Prostate gland (tissue), 2 donors: ENCODE data around the gene DUOX2. TPM values are rescaled to one million over a fixed set of nuclear protein-coding genes. Genes with fewer than 3 reads are reported as not detected.
A peak's percentile ranks its signal among the peaks of the same experiment; 100 is the strongest.

Experiments used
- DNase-seq: peaks from one replicate; pipeline ENCODE4 v3.0.0-alpha.2; 2019; ENCODE audit warnings: low spot score
- H3K27ac ChIP-seq, 2 donors: fragments of 200-600 bp; sonication (generic); 2 replicates each; pipeline ENCODE4 v1.5.1; 2017 to 2019
- H3K27me3 ChIP-seq: fragments of 200-600 bp; sonication (generic); replicated peaks from 2 replicates; pipeline ENCODE4 v1.5.1; 2019; ENCODE audit not compliant: insufficient read depth
- H3K36me3 ChIP-seq, 2 donors: fragments of 200-600 bp; sonication (generic); 1 replicate in 1 of 2; 2 replicates in 1 of 2; pipeline versions ENCODE4 v1.5.1 to v1.8.1; 2017 to 2019
- H3K4me1 ChIP-seq: fragments of 200-600 bp; sonication (generic); replicated peaks from 2 replicates; pipeline ENCODE4 v1.5.1; 2019
- H3K4me3 ChIP-seq, 2 donors: fragments of 200-600 bp; sonication (generic); 2 replicates each; pipeline ENCODE4 v1.5.1; 2017 to 2019
- H3K9me3 ChIP-seq: fragments of 200-600 bp; sonication (generic); 2 replicates; pipeline ENCODE4 v1.5.1; 2017
- POLR2A ChIP-seq: fragments of 450-650 bp; IDR thresholded peaks from one replicate; pipeline ENCODE4 v1.6.1; 2016; ENCODE audit warnings: antibody characterized with exemption, mild to moderate bottlenecking
- POLR2AphosphoS5 ChIP-seq: sonication (generic); formaldehyde crosslinking; IDR thresholded peaks from one replicate; pipeline ENCODE4 v1.6.1; 2017; ENCODE audit warnings: antibody characterized with exemption
- WGBS: methylation state at CpG from one replicate; pipeline ENCODE4 v1.1.5; 2018; 5-methylcytosine and 5-hydroxymethylcytosine counted together
- intact Hi-C: fragments of 100-400 bp; cut with DNase I; formaldehyde crosslinking; loops from one replicate; pipeline ENCODE4 v1.14.2; 2022
- total RNA-seq, 2 donors: library from RNA; depleted of rRNA; stranded (reverse); fragments of >200 nt; gene quantifications; one replicate each; pipeline ENCODE4 v1.1.0, GENCODE V29; 2016
- TF ChIP-seq, protein P1 (sequence below), 4 experiments: fragments of 200-600 bp in 2 of 4; fragments of 450-650 bp in 2 of 4; sonication (generic) in 2 of 4; IDR thresholded peaks; 1 replicate in 3 of 4; 2 replicates in 1 of 4; pipeline ENCODE4 v1.5.1; 2016 to 2019; ENCODE audit warnings: antibody characterized with exemption in 4 of 4, mild to moderate bottlenecking in 2 of 4, moderate library complexity in 2 of 4

DUOX2 gene
- total RNA-seq, 2 donors from 2014 or later = 2.3 to 2.5 TPM

DNA sequence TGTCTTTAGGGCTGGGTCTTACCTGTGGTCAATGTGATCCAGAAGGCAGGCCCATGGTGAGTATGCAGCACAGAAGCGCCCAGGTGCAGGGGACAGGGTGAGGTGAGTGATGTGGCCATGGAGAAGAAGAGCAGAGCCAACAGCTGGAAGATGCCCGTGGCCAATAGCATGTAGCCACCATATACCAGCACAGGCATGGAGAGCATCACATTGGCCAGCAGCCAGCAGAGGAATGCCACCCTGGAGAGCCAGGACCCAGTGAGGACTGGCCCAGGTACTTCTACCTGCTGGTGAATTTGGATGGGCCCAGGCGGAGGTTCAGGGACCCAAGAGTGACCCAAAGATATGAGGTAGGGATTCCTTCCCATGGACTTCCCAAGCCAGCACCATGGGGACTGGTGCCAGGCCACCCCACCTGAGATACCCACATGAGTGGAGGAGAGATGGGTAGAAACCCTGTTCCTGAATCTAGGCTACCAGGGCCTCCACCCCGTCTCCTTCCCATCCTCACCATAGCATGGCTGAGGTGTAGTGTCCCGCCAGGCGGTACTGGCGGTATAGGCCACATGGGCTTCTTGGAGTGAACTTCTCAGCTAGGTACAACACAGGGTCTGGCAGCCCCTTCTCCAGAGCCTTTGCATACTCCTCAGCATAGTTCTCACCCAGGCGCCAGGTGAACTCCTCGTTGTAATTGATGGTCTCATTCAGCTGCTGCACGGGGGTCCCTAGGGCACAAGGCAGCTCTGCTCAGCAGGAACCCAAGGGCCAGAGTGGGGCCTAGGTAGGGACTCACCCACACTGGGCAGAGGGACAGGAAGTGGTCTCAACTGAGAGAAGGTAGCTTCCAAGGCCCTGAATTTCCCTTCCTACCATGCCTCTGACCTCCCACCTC, 6.4 kb upstream of the DUOX2 start:
- intact Hi-C loops = no loop called here
- no peak overlapping the region for H3K27ac ChIP-seq
- no peak overlapping the region for H3K4me3 ChIP-seq
- no peaks in the 10 kb centered on the region for H3K9me3 ChIP-seq
- 94% methylated on average over 10 of the region's 10 CpGs for WGBS
- H3K36me3 ChIP-seq = no peaks in the 10 kb centered on the region
- peaks cover 8% of the 10 kb centered on the region for H3K27me3 ChIP-seq
- no peak for TF ChIP-seq POLR2A
- no peak for TF ChIP-seq POLR2AphosphoS5
- TF ChIP-seq, protein P1, sequence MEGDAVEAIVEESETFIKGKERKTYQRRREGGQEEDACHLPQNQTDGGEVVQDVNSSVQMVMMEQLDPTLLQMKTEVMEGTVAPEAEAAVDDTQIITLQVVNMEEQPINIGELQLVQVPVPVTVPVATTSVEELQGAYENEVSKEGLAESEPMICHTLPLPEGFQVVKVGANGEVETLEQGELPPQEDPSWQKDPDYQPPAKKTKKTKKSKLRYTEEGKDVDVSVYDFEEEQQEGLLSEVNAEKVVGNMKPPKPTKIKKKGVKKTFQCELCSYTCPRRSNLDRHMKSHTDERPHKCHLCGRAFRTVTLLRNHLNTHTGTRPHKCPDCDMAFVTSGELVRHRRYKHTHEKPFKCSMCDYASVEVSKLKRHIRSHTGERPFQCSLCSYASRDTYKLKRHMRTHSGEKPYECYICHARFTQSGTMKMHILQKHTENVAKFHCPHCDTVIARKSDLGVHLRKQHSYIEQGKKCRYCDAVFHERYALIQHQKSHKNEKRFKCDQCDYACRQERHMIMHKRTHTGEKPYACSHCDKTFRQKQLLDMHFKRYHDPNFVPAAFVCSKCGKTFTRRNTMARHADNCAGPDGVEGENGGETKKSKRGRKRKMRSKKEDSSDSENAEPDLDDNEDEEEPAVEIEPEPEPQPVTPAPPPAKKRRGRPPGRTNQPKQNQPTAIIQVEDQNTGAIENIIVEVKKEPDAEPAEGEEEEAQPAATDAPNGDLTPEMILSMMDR (IDR thresholded peaks at IDR 0.05) = no peak
- H3K4me1 ChIP-seq = no peaks in the 10 kb centered on the region
- no peak for DNase-seq

DNA sequence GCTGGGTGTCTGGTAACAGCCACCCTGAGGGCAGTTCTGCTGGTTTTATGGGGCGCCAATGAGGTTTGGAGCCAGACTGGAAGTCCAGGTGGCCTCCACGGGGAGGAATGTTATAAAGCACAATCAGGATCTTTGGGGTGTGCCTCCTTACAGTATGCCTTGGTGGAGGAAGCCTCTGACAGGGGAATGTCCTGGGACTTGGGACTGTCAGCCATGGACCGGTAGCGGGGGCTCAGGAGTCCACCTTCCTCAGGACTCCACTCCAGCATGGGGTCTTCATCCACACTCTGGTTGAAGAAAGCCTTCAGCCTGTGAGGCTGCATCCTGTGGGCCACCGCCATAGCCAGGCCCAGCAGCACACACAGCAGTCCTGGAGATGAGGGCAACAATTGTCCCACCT, 5.0 kb upstream of the DUOX2 start:
- intact Hi-C loops = no loop called here
- TF ChIP-seq, protein P1 (IDR thresholded peaks at IDR 0.05) = no peak
- TF ChIP-seq POLR2AphosphoS5 = no peak
- TF ChIP-seq POLR2A = no peak
- Histone ChIP-seq H3K9me3 (no peaks in the 10 kb centered on the region), H3K36me3 (no peaks in the 10 kb centered on the region), H3K27me3 (peaks cover 19% of the 10 kb centered on the region), H3K27ac (no peak overlapping the region), H3K4me3 (no peak overlapping the region), H3K4me1 (no peaks in the 10 kb centered on the region)
- 80% methylated on average over 4 of the region's 5 CpGs for WGBS
- no peak for DNase-seq

DNA sequence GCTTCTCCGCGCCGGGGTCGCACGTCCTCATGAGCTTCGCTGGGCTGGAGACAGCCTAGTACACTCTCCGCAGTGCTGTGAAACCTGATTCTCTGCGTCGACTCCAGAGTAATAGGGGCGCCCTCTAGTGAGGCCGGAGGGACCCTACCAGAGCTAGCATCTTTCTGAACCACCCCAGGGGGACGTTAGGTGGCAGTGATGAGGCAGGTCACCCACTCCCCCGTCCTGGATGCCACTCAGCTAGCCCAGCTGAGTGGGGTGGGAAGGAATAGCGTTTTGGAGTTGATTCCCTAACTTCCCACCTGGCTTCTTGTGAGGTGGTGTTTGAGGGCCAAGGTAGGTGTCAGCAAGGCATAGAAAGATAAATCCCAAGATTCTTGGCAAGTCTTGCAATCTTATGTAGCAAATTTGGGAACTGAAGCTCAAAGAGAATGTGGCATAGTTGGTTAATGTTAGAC, 4.2 kb upstream of the DUOX2 start:
- intact Hi-C loops = no loop called here
- TF ChIP-seq POLR2A = no peak
- TF ChIP-seq POLR2AphosphoS5 = peak; percentile 75
- TF ChIP-seq, protein P1 (IDR thresholded peaks at IDR 0.05) = peak; percentile 79 to 98 (median 92)
- WGBS = under 1% methylated on average over 14 of the region's 14 CpGs
- DNase-seq = peak; percentile 89
- peaks cover under 1% of the 10 kb centered on the region for H3K4me1 ChIP-seq
- peaks cover 24% of the 10 kb centered on the region for H3K27me3 ChIP-seq
- H3K9me3 ChIP-seq = no peaks in the 10 kb centered on the region
- H3K4me3 ChIP-seq = no peak overlapping the region
- H3K36me3 ChIP-seq = no peaks in the 10 kb centered on the region
- no peak overlapping the region for H3K27ac ChIP-seq

DNA sequence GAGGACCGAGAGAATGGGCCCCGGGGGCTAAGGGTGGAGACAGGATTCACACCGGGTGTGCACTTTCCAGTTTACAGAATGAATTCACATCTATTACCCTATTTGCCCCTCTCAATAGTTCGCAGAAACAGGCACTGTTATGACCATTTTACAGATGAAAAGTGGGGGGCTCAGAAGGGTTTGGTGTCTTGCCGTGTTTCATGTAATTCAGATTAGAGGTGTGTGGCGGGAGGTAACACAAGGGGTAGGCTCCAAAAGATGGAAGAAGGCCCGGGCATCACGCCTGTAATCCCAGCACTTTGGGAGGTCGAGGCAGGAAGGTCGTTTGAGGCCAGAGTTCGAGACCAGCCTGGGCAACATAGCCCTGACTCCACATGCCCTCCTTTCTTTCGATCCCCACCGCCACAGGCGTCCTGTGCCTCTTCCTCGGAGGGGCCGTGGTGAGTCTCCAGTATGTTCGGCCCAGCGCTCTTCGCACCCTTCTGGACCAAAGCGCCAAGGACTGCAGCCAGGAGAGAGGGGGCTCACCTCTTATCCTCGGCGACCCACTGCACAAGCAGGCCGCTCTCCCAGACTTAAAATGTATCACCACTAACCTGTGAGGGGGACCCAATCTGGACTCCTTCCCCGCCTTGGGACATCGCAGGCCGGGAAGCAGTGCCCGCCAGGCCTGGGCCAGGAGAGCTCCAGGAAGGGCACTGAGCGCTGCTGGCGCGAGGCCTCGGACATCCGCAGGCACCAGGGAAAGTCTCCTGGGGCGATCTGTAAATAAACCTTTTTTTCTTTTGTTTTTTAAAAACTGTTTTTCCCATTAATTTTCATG, 3.5 kb upstream of the DUOX2 start:
- intact Hi-C loops = no loop called here
- H3K27me3 ChIP-seq = peaks cover 30% of the 10 kb centered on the region
- peaks cover 2% of the 10 kb centered on the region for H3K4me1 ChIP-seq
- no peak for DNase-seq
- no peaks in the 10 kb centered on the region for H3K36me3 ChIP-seq
- WGBS = 51% methylated on average over 33 of the region's 33 CpGs
- H3K4me3 ChIP-seq = no peak overlapping the region
- H3K27ac ChIP-seq = no peak overlapping the region
- no peaks in the 10 kb centered on the region for H3K9me3 ChIP-seq
- TF ChIP-seq POLR2A (no peak), POLR2AphosphoS5 (no peak)
- TF ChIP-seq, protein P1 (IDR thresholded peaks at IDR 0.05) = no peak
